ENCODE measurements around the gene CEACAM19. TPM values are rescaled to one million over a fixed set of nuclear protein-coding genes. Genes with fewer than 3 reads are reported as not detected.

The CEACAM19 gene
- total and polyA plus RNA-seq, 2 of the 4 experiments (the other 2 are of a cell fraction) = 0.72 to 9.3 TPM

DNA sequence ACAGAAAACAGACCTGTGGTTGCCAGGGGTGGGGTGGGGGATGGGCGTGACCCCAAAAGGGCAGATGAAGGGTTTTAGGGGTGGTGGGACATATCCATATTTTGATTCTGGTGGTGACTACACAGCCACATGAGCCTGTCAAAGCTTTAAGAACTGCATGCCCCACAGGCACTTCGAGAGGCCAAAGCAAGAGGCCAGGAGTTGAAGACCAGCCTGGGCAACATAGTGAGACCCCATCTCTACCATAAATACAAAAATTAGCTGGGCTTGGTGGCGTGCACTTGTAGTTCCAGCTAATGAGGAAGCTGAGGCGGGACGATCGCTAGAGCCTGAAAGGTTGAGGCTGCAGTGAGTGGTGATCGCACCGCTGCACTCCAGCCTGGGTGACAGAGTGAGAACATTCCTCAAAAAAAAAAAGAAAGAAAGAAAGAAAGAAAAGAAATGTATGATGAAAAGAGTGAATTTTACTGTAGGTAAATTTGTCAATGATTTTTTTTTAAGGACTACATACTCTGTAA is 58.3 kb downstream of the CEACAM19 start:
- Histone ChIP-seq H3K9me1 (ENCODE audit: insufficient read depth, low read length) (0 out of 2 replicates have a peak, but pooled peaks cover 3% of the 10 kb centered on the region), H2AK5ac (ENCODE audit: low read depth, low read length) (0 out of 2 replicates have a peak overlapping the region, but pooled peaks have one; percentile 47), H3K56ac (ENCODE audit: extremely low read depth, insufficient read depth, low read length) (no peak overlapping the region), H3K4me1 (ENCODE audit: control insufficient read depth, insufficient read depth, low read length) (peaks cover 4% of the 10 kb centered on the region), H3K9ac (ENCODE audit: low read depth, low read length) (no peak overlapping the region), H4K8ac (ENCODE audit: low read depth in 2 of 2, low read length in 2 of 2) (no peak overlapping the region), H2BK5ac (ENCODE audit: low read depth, low read length, poor library complexity, severe bottlenecking) (no peak overlapping the region), H3K18ac (ENCODE audit: low read depth, low read length) (no peak overlapping the region), H2BK20ac (ENCODE audit: low read depth, low read length) (no peak overlapping the region), H3K9me3 (ENCODE audit: control insufficient read depth, insufficient read depth, low read length) (no peaks in the 10 kb centered on the region), H4K5ac (ENCODE audit: low read depth, low read length) (no peak overlapping the region), H3K23ac (ENCODE audit: low read depth, low read length) (no peak overlapping the region), H2AK9ac (replicated peaks; ENCODE audit: low read depth, low read length, poor library complexity) (no peak overlapping the region), H2BK15ac (ENCODE audit: low read depth, low read length) (no peak overlapping the region), H4K91ac (ENCODE audit: insufficient read depth, low read depth, low read length) (no peak overlapping the region), H3K79me1 (ENCODE audit: low read depth in 1 of 2, low read length in 2 of 2) (no peaks in the 10 kb centered on the region), H3K4me2 (ENCODE audit: low read depth, low read length) (no peak overlapping the region), H3K27me3 (ENCODE audit: control insufficient read depth, insufficient read depth, low read length) (no peaks in the 10 kb centered on the region), H3K14ac (replicated peaks; ENCODE audit: low read depth, low read length) (no peak overlapping the region), H3K4me3 (ENCODE audit: insufficient read depth, low read depth, low read length) (no peak overlapping the region), H2BK120ac (ENCODE audit: low read depth, low read length) (0 out of 2 replicates have a peak overlapping the region, but pooled peaks have one; percentile 4), H3K27ac (ENCODE audit: insufficient read depth, low read length) (no peak overlapping the region), H2AFZ (replicated peaks; ENCODE audit: low read length, poor library complexity) (no peak overlapping the region), H3K36me3 (ENCODE audit: control insufficient read depth, insufficient read depth, low read length) (no peaks in the 10 kb centered on the region), H3K4ac (ENCODE audit: low read depth, low read length) (no peak overlapping the region), H4K20me1 (ENCODE audit: insufficient read depth, low read length) (no peaks in the 10 kb centered on the region)
- in situ Hi-C loops (cut with MboI; ENCODE audit: low sequenced_read_pairs) = no loop called here
- no CpG with 5 or more reads among the region's 8 CpGs for WGBS, 2 experiments (ENCODE audit: extremely low coverage in 2 of 2, insufficient read length in 1 of 2)
- CTCF ChIA-PET = no interaction called here
- ATAC-seq (ENCODE audit: low read depth) (no peak), DNase-seq (no peak)
- no TSS peak for BruUV-seq (replicated peaks)
- no peak for TF ChIP-seq SMC3 (IDR thresholded peaks at IDR 0.05; ENCODE audit: low read depth, low read length)
- TF ChIP-seq CHD1 (IDR thresholded peaks at IDR 0.05; ENCODE audit: low read depth, low read length) = no peak
- no peak for TF ChIP-seq MAFK (IDR thresholded peaks at IDR 0.05; ENCODE audit: low read depth, low read length)
- no peak for TF ChIP-seq BHLHE40 (IDR thresholded peaks at IDR 0.05; ENCODE audit: low read depth, low read length)
- TF ChIP-seq POLR2A (IDR thresholded peaks at IDR 0.05; ENCODE audit: low read depth, low read length) = no peak
- TF ChIP-seq, protein P1, sequence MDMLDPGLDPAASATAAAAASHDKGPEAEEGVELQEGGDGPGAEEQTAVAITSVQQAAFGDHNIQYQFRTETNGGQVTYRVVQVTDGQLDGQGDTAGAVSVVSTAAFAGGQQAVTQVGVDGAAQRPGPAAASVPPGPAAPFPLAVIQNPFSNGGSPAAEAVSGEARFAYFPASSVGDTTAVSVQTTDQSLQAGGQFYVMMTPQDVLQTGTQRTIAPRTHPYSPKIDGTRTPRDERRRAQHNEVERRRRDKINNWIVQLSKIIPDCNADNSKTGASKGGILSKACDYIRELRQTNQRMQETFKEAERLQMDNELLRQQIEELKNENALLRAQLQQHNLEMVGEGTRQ (IDR thresholded peaks at IDR 0.05; ENCODE audit: low read depth, low read length) = no peak
- TF ChIP-seq RAD21 (IDR thresholded peaks at IDR 0.05; ENCODE audit: low read length) = no peak
- no peak for TF ChIP-seq RCOR1 (IDR thresholded peaks at IDR 0.05; ENCODE audit: insufficient replicate concordance, low read length)
- no peak for TF ChIP-seq FOS (IDR thresholded peaks at IDR 0.05; ENCODE audit: low read depth, low read length)
- TF ChIP-seq, protein P2, sequence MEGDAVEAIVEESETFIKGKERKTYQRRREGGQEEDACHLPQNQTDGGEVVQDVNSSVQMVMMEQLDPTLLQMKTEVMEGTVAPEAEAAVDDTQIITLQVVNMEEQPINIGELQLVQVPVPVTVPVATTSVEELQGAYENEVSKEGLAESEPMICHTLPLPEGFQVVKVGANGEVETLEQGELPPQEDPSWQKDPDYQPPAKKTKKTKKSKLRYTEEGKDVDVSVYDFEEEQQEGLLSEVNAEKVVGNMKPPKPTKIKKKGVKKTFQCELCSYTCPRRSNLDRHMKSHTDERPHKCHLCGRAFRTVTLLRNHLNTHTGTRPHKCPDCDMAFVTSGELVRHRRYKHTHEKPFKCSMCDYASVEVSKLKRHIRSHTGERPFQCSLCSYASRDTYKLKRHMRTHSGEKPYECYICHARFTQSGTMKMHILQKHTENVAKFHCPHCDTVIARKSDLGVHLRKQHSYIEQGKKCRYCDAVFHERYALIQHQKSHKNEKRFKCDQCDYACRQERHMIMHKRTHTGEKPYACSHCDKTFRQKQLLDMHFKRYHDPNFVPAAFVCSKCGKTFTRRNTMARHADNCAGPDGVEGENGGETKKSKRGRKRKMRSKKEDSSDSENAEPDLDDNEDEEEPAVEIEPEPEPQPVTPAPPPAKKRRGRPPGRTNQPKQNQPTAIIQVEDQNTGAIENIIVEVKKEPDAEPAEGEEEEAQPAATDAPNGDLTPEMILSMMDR (conservative IDR thresholded peaks at IDR 0.05; ENCODE audit: low read depth, low read length) = no peak
- TF ChIP-seq, protein P3, sequence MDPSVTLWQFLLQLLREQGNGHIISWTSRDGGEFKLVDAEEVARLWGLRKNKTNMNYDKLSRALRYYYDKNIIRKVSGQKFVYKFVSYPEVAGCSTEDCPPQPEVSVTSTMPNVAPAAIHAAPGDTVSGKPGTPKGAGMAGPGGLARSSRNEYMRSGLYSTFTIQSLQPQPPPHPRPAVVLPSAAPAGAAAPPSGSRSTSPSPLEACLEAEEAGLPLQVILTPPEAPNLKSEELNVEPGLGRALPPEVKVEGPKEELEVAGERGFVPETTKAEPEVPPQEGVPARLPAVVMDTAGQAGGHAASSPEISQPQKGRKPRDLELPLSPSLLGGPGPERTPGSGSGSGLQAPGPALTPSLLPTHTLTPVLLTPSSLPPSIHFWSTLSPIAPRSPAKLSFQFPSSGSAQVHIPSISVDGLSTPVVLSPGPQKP (IDR thresholded peaks at IDR 0.05; ENCODE audit: borderline replicate concordance, low read depth, low read length) = no peak
- intact Hi-C loops (cut with micrococcal nuclease) = no loop called here
- dilution Hi-C loops (cut with HindIII; ENCODE audit: low sequenced_read_pairs, unreplicated experiment) = no loop called here
- POLR2A ChIA-PET (ENCODE audit: unreplicated experiment) = no interaction called here

Data from IMR-90 (cell line).